ENCODE data around the gene NELL2. TPM values are rescaled to one million over a fixed set of nuclear protein-coding genes. Genes with fewer than 3 reads are reported as not detected.

The NELL2 gene
- polyA plus RNA-seq, 3 donors from 2014 or later = 5.5 to 15.1 (median 9.3) TPM

DNA sequence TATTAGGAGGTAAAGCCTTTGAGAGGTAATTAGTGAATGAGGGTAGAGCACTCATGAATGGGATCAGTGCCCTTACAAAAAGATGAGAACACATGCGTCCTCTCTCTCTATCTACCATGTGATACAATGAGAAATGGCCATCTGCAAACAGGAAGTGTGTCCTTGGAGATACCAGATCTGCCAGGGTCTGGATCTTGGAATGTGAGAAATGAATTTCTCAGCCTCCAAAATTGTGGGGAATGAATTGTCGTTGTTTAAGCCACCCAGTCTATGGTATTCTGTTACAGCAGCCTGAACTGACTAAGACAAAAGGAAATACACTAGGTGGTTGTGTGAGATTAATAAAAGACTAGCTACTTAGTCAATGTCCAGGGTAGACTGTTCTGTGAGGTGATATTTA is 366.6 kb downstream of the NELL2 start:
- Mint-ChIP-seq H3K9me3 (peaks cover 0 to 15% (median 6%) of the 10 kb centered on the region in 6 donors), H3K4me1 (no peaks in the 10 kb centered on the region), H3K27me3 (ENCODE audit: low read depth in 3 of 3) (no peaks in the 10 kb centered on the region), H3K27ac (no peak overlapping the region), H3K4me3 (no peak overlapping the region), H3K36me3 (no peaks in the 10 kb centered on the region)
- DNase-seq = no peak

DNA sequence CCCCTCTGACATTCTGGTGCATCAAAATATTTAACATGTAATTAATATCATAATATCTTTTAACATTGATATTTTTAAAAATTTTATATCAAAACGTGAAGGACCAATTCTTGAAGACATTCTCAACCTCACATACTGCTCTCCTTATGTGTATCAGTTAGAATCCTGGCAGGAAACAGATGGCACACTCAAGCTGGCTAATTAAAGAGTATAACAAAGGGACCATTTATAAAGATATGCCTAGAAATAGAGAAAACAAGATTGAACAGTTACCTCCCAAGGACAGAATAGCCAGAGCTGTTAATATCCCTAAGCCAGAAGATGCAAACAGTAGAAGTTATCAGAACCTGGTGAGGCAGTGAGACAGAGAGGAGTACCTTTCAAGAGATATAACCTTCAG is 368.7 kb downstream of the NELL2 start:
- DNase-seq = no peak
- Mint-ChIP-seq H3K27me3 (ENCODE audit: low read depth in 3 of 3) (no peaks in the 10 kb centered on the region), H3K36me3 (no peaks in the 10 kb centered on the region), H3K9me3 (peaks cover 0 to 13% (median 5%) of the 10 kb centered on the region in 6 donors), H3K27ac (no peak overlapping the region), H3K4me1 (no peaks in the 10 kb centered on the region), H3K4me3 (no peak overlapping the region)

DNA sequence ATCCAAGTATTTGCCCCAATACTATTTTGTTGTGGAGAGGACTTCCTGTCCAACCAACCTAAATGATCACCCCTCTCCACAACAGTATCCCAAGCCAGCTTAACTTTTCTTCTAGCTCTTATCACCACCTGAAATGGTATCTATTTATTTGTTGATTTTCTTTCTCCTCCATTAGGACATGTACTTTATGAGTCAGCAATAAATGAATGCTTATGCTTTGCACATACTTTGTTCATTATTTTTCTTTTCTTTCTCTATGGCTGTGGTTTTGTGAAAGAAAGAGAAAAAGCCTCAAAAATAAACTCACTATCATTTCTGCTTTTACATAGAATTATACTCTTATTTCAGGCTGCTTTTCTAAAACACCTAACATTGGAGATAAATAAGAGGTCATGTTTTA is 371.3 kb downstream of the NELL2 start:
- H3K4me3 Mint-ChIP-seq = no peak overlapping the region
- no peak overlapping the region for H3K27ac Mint-ChIP-seq
- no peaks in the 10 kb centered on the region for H3K27me3 Mint-ChIP-seq (ENCODE audit: low read depth in 3 of 3)
- no peaks in the 10 kb centered on the region for H3K36me3 Mint-ChIP-seq
- DNase-seq = no peak
- H3K4me1 Mint-ChIP-seq = no peaks in the 10 kb centered on the region
- H3K9me3 Mint-ChIP-seq = peaks cover 0 to 7% (median 5%) of the 10 kb centered on the region in 6 donors

- Mint-ChIP-seq H3K4me1 (no peaks in the 10 kb centered on the region), H3K4me3 (no peak overlapping the region), H3K36me3 (no peaks in the 10 kb centered on the region), H3K27me3 (ENCODE audit: low read depth in 3 of 3) (no peaks in the 10 kb centered on the region), H3K9me3 (peaks cover 0 to 7% (median 4%) of the 10 kb centered on the region in 6 donors), H3K27ac (no peak overlapping the region)
- no peak for DNase-seq
Measured at GRCh38 chr12:44503329-44503728, 372.8 kb downstream of the NELL2 start.

DNA sequence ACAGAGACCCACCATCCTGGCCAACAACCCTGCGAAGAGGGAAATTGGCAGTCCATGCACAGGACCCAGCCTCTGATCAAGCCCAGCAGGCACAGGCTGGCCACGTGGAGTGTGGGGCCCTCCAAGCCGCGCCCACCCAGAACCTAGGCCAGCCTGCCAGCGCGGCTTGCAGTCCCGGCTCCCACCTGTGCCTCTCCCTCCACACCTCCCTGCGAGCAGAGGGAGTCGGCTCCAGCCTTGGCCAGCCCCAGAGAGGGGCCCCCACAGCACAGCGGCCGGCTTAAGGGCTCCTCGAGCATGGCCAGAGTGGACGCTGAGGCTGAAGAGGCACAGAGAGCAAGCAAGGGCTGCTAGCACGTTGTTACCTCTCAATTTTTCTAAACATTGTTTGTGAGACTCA is 373.4 kb downstream of the NELL2 start:
- DNase-seq = no peak
- no peaks in the 10 kb centered on the region for H3K27me3 Mint-ChIP-seq (ENCODE audit: low read depth in 3 of 3)
- no peak overlapping the region for H3K27ac Mint-ChIP-seq
- peaks cover 0 to 7% (median 2%) of the 10 kb centered on the region in 6 donors for H3K9me3 Mint-ChIP-seq
- H3K4me1 Mint-ChIP-seq = no peaks in the 10 kb centered on the region
- no peak overlapping the region for H3K4me3 Mint-ChIP-seq
- no peaks in the 10 kb centered on the region for H3K36me3 Mint-ChIP-seq

- H3K36me3 Mint-ChIP-seq = no peaks in the 10 kb centered on the region
- no peak overlapping the region for H3K27ac Mint-ChIP-seq
- no peaks in the 10 kb centered on the region for H3K27me3 Mint-ChIP-seq (ENCODE audit: low read depth in 3 of 3)
- H3K4me3 Mint-ChIP-seq = no peak overlapping the region
- H3K9me3 Mint-ChIP-seq = peaks cover 0 to 7% (median 5%) of the 10 kb centered on the region in 6 donors
- H3K4me1 Mint-ChIP-seq = no peaks in the 10 kb centered on the region
- DNase-seq = no peak
Measured at GRCh38 chr12:44500423-44500822, 375.7 kb downstream of the NELL2 start.

DNA sequence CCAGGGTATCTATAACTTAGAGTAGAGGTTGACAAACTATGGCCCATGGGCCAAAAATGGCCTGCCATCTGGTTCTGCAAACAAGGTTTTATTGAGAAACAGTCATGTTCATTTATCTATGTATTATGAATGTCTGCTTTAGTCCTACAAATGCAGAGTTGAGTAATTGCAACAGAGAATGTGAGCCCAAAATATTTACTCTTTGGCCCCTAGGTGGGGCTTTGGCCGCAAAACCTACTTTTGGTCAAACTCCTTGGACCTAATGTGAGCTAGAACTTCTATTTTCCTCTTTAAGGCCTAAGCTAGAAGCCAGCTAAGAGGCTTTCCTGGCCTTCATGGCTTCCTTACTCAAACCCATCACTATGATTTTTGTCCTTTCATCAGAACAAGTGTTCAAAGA is 379.1 kb downstream of the NELL2 start:
- Mint-ChIP-seq H3K27me3 (ENCODE audit: low read depth in 3 of 3) (no peaks in the 10 kb centered on the region), H3K4me1 (no peaks in the 10 kb centered on the region), H3K27ac (no peak overlapping the region), H3K36me3 (no peaks in the 10 kb centered on the region), H3K4me3 (no peak overlapping the region), H3K9me3 (peaks cover 0 to 18% (median 6%) of the 10 kb centered on the region in 6 donors)
- no peak for DNase-seq

GRCh38 chr12:44490181-44490580 is 385.9 kb downstream of the NELL2 start:
- DNase-seq = no peak
- no peaks in the 10 kb centered on the region for H3K36me3 Mint-ChIP-seq
- H3K27me3 Mint-ChIP-seq (ENCODE audit: low read depth in 3 of 3) = no peaks in the 10 kb centered on the region
- peaks cover 0 to 17% (median 7%) of the 10 kb centered on the region in 6 donors for H3K9me3 Mint-ChIP-seq
- no peak overlapping the region for H3K27ac Mint-ChIP-seq
- no peak overlapping the region for H3K4me3 Mint-ChIP-seq
- H3K4me1 Mint-ChIP-seq = no peaks in the 10 kb centered on the region

DNA sequence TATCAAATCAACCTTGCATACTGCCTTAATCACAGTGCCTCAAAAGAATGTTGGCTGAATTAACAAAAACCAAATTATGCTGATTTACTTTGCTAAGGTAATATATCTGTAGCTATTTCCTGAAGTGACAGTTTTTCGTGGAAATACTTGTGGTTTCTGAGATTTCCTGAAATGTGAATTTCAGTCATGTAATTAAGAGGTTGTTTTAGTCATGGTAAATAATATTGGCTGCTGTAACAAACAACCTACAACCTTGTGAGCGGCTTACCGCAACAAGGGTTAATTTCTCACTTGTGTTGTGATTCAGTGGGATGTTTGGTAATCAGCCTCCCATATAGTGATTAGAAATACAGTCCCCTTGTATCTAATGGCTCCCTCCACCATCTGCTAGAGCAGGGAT is 387.9 kb downstream of the NELL2 start:
- no peak overlapping the region for H3K4me3 Mint-ChIP-seq
- peaks cover 0 to 22% (median 8%) of the 10 kb centered on the region in 6 donors for H3K9me3 Mint-ChIP-seq
- H3K27ac Mint-ChIP-seq = no peak overlapping the region
- no peak for DNase-seq
- no peaks in the 10 kb centered on the region for H3K4me1 Mint-ChIP-seq
- no peaks in the 10 kb centered on the region for H3K27me3 Mint-ChIP-seq (ENCODE audit: low read depth in 3 of 3)
- no peaks in the 10 kb centered on the region for H3K36me3 Mint-ChIP-seq

GRCh38 chr12:44484862-44485261 is 391.3 kb downstream of the NELL2 start:
- Mint-ChIP-seq H3K27me3 (ENCODE audit: low read depth in 3 of 3) (no peaks in the 10 kb centered on the region), H3K36me3 (no peaks in the 10 kb centered on the region), H3K4me1 (no peaks in the 10 kb centered on the region), H3K9me3 (peaks cover 0 to 15% (median 6%) of the 10 kb centered on the region in 6 donors), H3K27ac (no peak overlapping the region), H3K4me3 (no peak overlapping the region)
- no peak for DNase-seq

GRCh38 chr12:44477331-44477980 is 398.7 kb downstream of the NELL2 start:
- H3K27ac Mint-ChIP-seq = no peak overlapping the region
- H3K9me3 Mint-ChIP-seq = peaks cover 1 to 38% (median 21%) of the 10 kb centered on the region in 6 donors
- no peak for DNase-seq
- H3K36me3 Mint-ChIP-seq = no peaks in the 10 kb centered on the region
- H3K4me1 Mint-ChIP-seq = no peaks in the 10 kb centered on the region
- no peak overlapping the region for H3K4me3 Mint-ChIP-seq
- peaks cover 0 to 2% (median 0%) of the 10 kb centered on the region in 3 donors for H3K27me3 Mint-ChIP-seq (ENCODE audit: low read depth in 3 of 3)

DNA sequence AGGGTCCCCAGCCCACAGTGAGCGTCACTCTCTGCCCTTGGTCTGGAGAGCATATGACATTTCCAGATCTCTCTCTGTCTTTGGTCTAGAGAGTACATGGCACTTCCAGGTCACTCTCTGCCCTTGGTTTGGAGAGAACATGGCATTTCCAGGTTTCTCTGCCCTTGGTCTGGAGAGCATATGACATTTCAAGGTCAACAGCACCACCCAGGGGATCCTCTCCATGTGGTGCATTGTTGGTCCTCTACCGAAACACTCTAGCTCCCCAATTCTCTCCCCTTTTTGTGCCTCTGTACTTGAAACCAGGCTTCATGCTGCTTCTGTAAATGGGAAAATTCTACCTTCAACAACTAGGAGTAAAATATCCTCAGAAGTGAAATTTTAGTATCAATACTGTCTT is 399.4 kb downstream of the NELL2 start:
- H3K36me3 Mint-ChIP-seq = no peaks in the 10 kb centered on the region
- H3K27ac Mint-ChIP-seq = no peak overlapping the region
- H3K9me3 Mint-ChIP-seq = peaks cover 1 to 36% (median 21%) of the 10 kb centered on the region in 6 donors
- H3K4me1 Mint-ChIP-seq = no peaks in the 10 kb centered on the region
- no peak for DNase-seq
- H3K4me3 Mint-ChIP-seq = no peak overlapping the region
- H3K27me3 Mint-ChIP-seq (ENCODE audit: low read depth in 3 of 3) = peaks cover 0 to 2% (median 0%) of the 10 kb centered on the region in 3 donors

- H3K27me3 Mint-ChIP-seq (ENCODE audit: low read depth in 3 of 3) = peaks cover 0 to 2% (median 2%) of the 10 kb centered on the region in 3 donors
- H3K36me3 Mint-ChIP-seq = no peaks in the 10 kb centered on the region
- no peak overlapping the region for H3K27ac Mint-ChIP-seq
- no peak for DNase-seq
- H3K4me3 Mint-ChIP-seq = no peak overlapping the region
- no peaks in the 10 kb centered on the region for H3K4me1 Mint-ChIP-seq
- H3K9me3 Mint-ChIP-seq = peaks cover 3 to 18% (median 9%) of the 10 kb centered on the region in 6 donors
Measured at GRCh38 chr12:44465139-44465538, 411.0 kb downstream of the NELL2 start.

DNA sequence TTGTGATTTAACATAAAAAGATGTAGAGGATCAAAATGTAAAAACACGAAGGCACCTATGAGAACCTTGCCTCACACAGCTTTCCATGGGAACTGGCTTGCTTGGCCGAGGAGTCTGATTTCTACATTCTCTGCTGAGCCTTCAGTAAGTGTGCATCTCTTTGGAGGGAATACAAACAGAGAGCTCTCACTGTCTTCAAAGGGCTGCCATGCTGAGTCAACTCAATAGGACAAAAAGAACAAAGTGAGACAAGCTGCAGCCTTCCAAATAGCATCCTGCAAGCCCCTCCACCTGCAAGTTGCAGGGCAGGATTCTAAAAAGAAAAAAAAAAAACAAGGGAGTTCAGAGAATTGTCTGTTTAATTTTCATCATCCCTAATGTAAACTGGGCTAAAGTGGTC is 411.9 kb downstream of the NELL2 start:
- no peaks in the 10 kb centered on the region for H3K36me3 Mint-ChIP-seq
- peaks cover 3 to 18% (median 9%) of the 10 kb centered on the region in 6 donors for H3K9me3 Mint-ChIP-seq
- peaks cover 0 to 2% (median 2%) of the 10 kb centered on the region in 3 donors for H3K27me3 Mint-ChIP-seq (ENCODE audit: low read depth in 3 of 3)
- no peak for DNase-seq
- H3K27ac Mint-ChIP-seq = no peak overlapping the region
- no peaks in the 10 kb centered on the region for H3K4me1 Mint-ChIP-seq
- H3K4me3 Mint-ChIP-seq = no peak overlapping the region

DNA sequence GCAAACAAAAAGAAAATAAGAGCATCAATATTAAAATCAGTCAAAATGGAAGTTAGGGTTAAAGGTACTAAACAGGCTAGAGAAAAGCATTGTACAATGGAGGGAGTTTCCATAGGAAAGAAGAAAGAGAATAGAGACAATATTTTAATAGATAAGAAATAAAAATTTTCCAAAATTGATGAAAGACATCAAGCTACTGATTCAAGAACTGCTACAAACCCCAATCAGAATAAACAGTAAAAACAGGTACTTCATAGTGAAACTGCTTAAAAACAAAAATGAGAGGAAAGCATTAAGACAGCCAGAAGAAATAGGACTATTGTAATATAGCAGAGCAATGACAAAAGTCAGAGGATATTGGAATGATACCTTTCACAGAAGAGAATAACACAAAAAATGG is 413.4 kb downstream of the NELL2 start:
- H3K9me3 Mint-ChIP-seq = peaks cover 3 to 12% (median 9%) of the 10 kb centered on the region in 6 donors
- H3K36me3 Mint-ChIP-seq = no peaks in the 10 kb centered on the region
- H3K27me3 Mint-ChIP-seq (ENCODE audit: low read depth in 3 of 3) = peaks cover 0 to 2% (median 0%) of the 10 kb centered on the region in 3 donors
- no peak overlapping the region for H3K27ac Mint-ChIP-seq
- no peak for DNase-seq
- H3K4me1 Mint-ChIP-seq = no peaks in the 10 kb centered on the region
- no peak overlapping the region for H3K4me3 Mint-ChIP-seq
